Measurements from ENCODE around the gene NLGN4Y. TPM values are rescaled to one million over a fixed set of nuclear protein-coding genes. Genes with fewer than 3 reads are reported as not detected.

Gene NLGN4Y
- total and polyA plus RNA-seq, 2 experiments from 2014 or later = 10.9 to 73.6 TPM

GRCh38 chrY:14694543-14694942 lies 170.2 kb downstream of the NLGN4Y start:
- Histone ChIP-seq H3F3A (replicated peaks; ENCODE audit: low read depth) (no peaks in the 10 kb centered on the region), H3K27me3 (ENCODE audit: insufficient read depth) (no peaks in the 10 kb centered on the region), H3K36me3 (ENCODE audit: insufficient read depth) (no peaks in the 10 kb centered on the region), H3K9me2 (ENCODE audit: insufficient read depth) (no peaks in the 10 kb centered on the region), H2AFZ (no peak overlapping the region), H3K79me2 (replicated peaks; ENCODE audit: insufficient read depth) (peaks cover 23% of the 10 kb centered on the region), H3K27ac (ENCODE audit: low read depth) (no peak overlapping the region), H3K4me2 (no peak overlapping the region), H4K20me1 (replicated peaks; ENCODE audit: insufficient read depth) (no peaks in the 10 kb centered on the region; the same call in 1 of the 2 replicates), H3K4me1 (ENCODE audit: insufficient read depth) (no peaks in the 10 kb centered on the region; the same call in none of the 2 replicates), H3K4me3 (no peak overlapping the region)
- ATAC-seq = no peak
- H3K36me3 Mint-ChIP-seq (ENCODE audit: low read depth) = no peaks in the 10 kb centered on the region
- H3K27ac Mint-ChIP-seq = no peak overlapping the region
- no peak for TF ChIP-seq CREB1 (CRISPR knock-in tag; IDR thresholded peaks at IDR 0.05; ENCODE audit: low read depth)
- no peak for TF ChIP-seq ETS1 (IDR thresholded peaks at IDR 0.05)
- TF ChIP-seq ZNF114 (CRISPR knock-in tag; IDR thresholded peaks at IDR 0.05) = no peak
- TF ChIP-seq POLR2AphosphoS5 (IDR thresholded peaks at IDR 0.05; ENCODE audit: low read depth) = no peak
- TF ChIP-seq REST (IDR thresholded peaks at IDR 0.05; ENCODE audit: unreplicated experiment) = no peak
- no peak for TF ChIP-seq EZH2phosphoT487 (IDR thresholded peaks at IDR 0.05; ENCODE audit: unreplicated experiment)
- TF ChIP-seq NANOG (IDR thresholded peaks at IDR 0.05; ENCODE audit: borderline replicate concordance) = no peak
- no peak for TF ChIP-seq EZH2 (IDR thresholded peaks at IDR 0.05; ENCODE audit: low read depth, unreplicated experiment)
- TF ChIP-seq, protein P1, sequence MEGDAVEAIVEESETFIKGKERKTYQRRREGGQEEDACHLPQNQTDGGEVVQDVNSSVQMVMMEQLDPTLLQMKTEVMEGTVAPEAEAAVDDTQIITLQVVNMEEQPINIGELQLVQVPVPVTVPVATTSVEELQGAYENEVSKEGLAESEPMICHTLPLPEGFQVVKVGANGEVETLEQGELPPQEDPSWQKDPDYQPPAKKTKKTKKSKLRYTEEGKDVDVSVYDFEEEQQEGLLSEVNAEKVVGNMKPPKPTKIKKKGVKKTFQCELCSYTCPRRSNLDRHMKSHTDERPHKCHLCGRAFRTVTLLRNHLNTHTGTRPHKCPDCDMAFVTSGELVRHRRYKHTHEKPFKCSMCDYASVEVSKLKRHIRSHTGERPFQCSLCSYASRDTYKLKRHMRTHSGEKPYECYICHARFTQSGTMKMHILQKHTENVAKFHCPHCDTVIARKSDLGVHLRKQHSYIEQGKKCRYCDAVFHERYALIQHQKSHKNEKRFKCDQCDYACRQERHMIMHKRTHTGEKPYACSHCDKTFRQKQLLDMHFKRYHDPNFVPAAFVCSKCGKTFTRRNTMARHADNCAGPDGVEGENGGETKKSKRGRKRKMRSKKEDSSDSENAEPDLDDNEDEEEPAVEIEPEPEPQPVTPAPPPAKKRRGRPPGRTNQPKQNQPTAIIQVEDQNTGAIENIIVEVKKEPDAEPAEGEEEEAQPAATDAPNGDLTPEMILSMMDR (conservative IDR thresholded peaks at IDR 0.05; ENCODE audit: low read depth in 2 of 2) = no peak
- TF ChIP-seq, protein P2, sequence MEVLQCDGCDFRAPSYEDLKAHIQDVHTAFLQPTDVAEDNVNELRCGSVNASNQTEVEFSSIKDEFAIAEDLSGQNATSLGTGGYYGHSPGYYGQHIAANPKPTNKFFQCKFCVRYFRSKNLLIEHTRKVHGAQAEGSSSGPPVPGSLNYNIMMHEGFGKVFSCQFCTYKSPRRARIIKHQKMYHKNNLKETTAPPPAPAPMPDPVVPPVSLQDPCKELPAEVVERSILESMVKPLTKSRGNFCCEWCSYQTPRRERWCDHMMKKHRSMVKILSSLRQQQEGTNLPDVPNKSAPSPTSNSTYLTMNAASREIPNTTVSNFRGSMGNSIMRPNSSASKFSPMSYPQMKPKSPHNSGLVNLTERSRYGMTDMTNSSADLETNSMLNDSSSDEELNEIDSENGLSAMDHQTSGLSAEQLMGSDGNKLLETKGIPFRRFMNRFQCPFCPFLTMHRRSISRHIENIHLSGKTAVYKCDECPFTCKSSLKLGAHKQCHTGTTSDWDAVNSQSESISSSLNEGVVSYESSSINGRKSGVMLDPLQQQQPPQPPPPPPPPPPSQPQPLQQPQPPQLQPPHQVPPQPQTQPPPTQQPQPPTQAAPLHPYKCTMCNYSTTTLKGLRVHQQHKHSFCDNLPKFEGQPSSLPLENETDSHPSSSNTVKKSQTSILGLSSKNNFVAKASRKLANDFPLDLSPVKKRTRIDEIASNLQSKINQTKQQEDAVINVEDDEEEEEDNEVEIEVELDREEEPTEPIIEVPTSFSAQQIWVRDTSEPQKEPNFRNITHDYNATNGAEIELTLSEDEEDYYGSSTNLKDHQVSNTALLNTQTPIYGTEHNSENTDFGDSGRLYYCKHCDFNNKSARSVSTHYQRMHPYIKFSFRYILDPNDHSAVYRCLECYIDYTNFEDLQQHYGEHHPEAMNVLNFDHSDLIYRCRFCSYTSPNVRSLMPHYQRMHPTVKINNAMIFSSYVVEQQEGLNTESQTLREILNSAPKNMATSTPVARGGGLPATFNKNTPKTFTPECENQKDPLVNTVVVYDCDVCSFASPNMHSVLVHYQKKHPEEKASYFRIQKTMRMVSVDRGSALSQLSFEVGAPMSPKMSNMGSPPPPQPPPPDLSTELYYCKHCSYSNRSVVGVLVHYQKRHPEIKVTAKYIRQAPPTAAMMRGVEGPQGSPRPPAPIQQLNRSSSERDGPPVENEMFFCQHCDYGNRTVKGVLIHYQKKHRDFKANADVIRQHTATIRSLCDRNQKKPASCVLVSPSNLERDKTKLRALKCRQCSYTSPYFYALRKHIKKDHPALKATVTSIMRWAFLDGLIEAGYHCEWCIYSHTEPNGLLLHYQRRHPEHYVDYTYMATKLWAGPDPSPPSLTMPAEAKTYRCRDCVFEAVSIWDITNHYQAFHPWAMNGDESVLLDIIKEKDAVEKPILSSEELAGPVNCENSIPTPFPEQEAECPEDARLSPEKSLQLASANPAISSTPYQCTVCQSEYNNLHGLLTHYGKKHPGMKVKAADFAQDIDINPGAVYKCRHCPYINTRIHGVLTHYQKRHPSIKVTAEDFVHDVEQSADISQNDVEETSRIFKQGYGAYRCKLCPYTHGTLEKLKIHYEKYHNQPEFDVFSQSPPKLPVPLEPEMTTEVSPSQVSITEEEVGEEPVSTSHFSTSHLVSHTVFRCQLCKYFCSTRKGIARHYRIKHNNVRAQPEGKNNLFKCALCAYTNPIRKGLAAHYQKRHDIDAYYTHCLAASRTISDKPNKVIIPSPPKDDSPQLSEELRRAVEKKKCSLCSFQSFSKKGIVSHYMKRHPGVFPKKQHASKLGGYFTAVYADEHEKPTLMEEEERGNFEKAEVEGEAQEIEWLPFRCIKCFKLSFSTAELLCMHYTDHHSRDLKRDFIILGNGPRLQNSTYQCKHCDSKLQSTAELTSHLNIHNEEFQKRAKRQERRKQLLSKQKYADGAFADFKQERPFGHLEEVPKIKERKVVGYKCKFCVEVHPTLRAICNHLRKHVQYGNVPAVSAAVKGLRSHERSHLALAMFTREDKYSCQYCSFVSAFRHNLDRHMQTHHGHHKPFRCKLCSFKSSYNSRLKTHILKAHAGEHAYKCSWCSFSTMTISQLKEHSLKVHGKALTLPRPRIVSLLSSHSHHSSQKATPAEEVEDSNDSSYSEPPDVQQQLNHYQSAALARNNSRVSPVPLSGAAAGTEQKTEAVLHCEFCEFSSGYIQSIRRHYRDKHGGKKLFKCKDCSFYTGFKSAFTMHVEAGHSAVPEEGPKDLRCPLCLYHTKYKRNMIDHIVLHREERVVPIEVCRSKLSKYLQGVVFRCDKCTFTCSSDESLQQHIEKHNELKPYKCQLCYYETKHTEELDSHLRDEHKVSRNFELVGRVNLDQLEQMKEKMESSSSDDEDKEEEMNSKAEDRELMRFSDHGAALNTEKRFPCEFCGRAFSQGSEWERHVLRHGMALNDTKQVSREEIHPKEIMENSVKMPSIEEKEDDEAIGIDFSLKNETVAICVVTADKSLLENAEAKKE (CRISPR knock-in tag; IDR thresholded peaks at IDR 0.05) = no peak
- no peak for TF ChIP-seq JUNB (IDR thresholded peaks at IDR 0.05; ENCODE audit: unreplicated experiment)
- no peak for TF ChIP-seq STAT1 (IDR thresholded peaks at IDR 0.05; ENCODE audit: unreplicated experiment)
- no peak for TF ChIP-seq ZNF331 (CRISPR knock-in tag; IDR thresholded peaks at IDR 0.05; ENCODE audit: low read depth)
- no peaks in the 10 kb centered on the region for H3K9me3 Mint-ChIP-seq
- no peak overlapping the region for H3K4me3 Mint-ChIP-seq
- H3K4me1 Mint-ChIP-seq = peaks cover 20% of the 10 kb centered on the region
- DNase-seq (ENCODE audit: low spot score) = no peak
- H3K27me3 Mint-ChIP-seq (ENCODE audit: insufficient read depth, low read depth, poor library complexity) = no peaks in the 10 kb centered on the region
